IMR-90 (cell line): ENCODE results near the gene KCNK10. TPM values are rescaled to one million over a fixed set of nuclear protein-coding genes. Genes with fewer than 3 reads are reported as not detected.

ENCODE experiments used
- ATAC-seq: fragments of 200-7000 bp; cut with Tn5 transposase; 2 replicates; pipeline ENCODE4 v1.9.1; 2020; ENCODE audit warnings: low read depth, mild to moderate bottlenecking, moderate library complexity
- BruUV-seq: library from RNA; stranded (reverse); fragments of 400-500 nt; replicated peaks from 2 replicates; lab custom pipeline; 2021; lab: Mats Ljungman, UMichigan
- CTCF ChIA-PET: fragments of 300-600 bp; formaldehyde crosslinking; extraction: SDS; loops from one replicate; lab custom pipeline; 2021; ENCODE audit warnings: antibody characterized with exemption; lab: Yijun Ruan, JAX
- POLR2A ChIA-PET: fragments of 300-600 bp; sonication (Branson Sonifier 250); formaldehyde crosslinking; loops from one replicate; lab custom pipeline; 2022; ENCODE audit warnings: antibody characterized with exemption; ENCODE audit not compliant: unreplicated experiment; lab: Charles Lee
- DNase-seq: peaks from one replicate; pipeline ENCODE4 v3.0.0; 2013
- H2AFZ ChIP-seq: replicated peaks from 2 replicates; pipeline ENCODE3; 2013; ENCODE audit warnings: low read length, mild to moderate bottlenecking; ENCODE audit not compliant: poor library complexity
- H2AK5ac ChIP-seq: 2 replicates; pipeline ENCODE4 v1.6.1; 2013; ENCODE audit warnings: low read depth, low read length, inconsistent platforms
- H2AK9ac ChIP-seq: replicated peaks from 2 replicates; pipeline ENCODE3; 2013; ENCODE audit warnings: mild to moderate bottlenecking, low read depth, low read length, moderate library complexity; ENCODE audit not compliant: poor library complexity
- H2BK120ac ChIP-seq: 2 replicates; pipeline ENCODE4 v1.6.1; 2013; ENCODE audit warnings: low read depth, low read length, inconsistent platforms
- H2BK15ac ChIP-seq: 3 replicates; pipeline ENCODE4 v1.6.1; 2013; ENCODE audit warnings: low read depth, low read length, inconsistent platforms
- H2BK20ac ChIP-seq: 2 replicates; pipeline ENCODE4 v1.6.1; 2013; ENCODE audit warnings: low read depth, mild to moderate bottlenecking, inconsistent platforms, low read length, moderate library complexity
- H2BK5ac ChIP-seq: 2 replicates; pipeline ENCODE4 v1.6.1; 2013; ENCODE audit warnings: mild to moderate bottlenecking, low read depth, low read length, inconsistent platforms; ENCODE audit not compliant: poor library complexity, severe bottlenecking
- H3K14ac ChIP-seq: replicated peaks from 2 replicates; pipeline ENCODE4 v1.6.1; 2013; ENCODE audit warnings: low read depth, low read length, inconsistent platforms
- H3K18ac ChIP-seq: 2 replicates; pipeline ENCODE4 v1.6.1; 2013; ENCODE audit warnings: low read depth, low read length, control low read depth
- H3K23ac ChIP-seq: 2 replicates; pipeline ENCODE4 v1.6.1; 2013; ENCODE audit warnings: low read depth, low read length, inconsistent platforms
- H3K27ac ChIP-seq: 2 replicates; pipeline ENCODE4 v1.5.1; 2013; ENCODE audit warnings: mild to moderate bottlenecking, control low read depth, low read length; ENCODE audit not compliant: insufficient read depth
- H3K27me3 ChIP-seq: 2 replicates; pipeline ENCODE4 v1.6.1; 2013; ENCODE audit warnings: low read length; ENCODE audit not compliant: control insufficient read depth, insufficient read depth
- H3K36me3 ChIP-seq: 2 replicates; pipeline ENCODE4 v1.6.1; 2013; ENCODE audit warnings: low read length, mixed read lengths; ENCODE audit not compliant: control insufficient read depth, insufficient read depth
- H3K4ac ChIP-seq: 2 replicates; pipeline ENCODE4 v1.6.1; 2013; ENCODE audit warnings: low read depth, low read length, inconsistent platforms
- H3K4me1 ChIP-seq: 2 replicates; pipeline ENCODE4 v1.6.1; 2013; ENCODE audit warnings: low read length, mixed read lengths; ENCODE audit not compliant: control insufficient read depth, insufficient read depth
- H3K4me2 ChIP-seq: 2 replicates; pipeline ENCODE4 v1.6.1; 2013; ENCODE audit warnings: low read depth, mild to moderate bottlenecking, control low read depth, low read length, moderate library complexity
- H3K4me3 ChIP-seq: 2 replicates; pipeline ENCODE4 v1.5.1; 2013; ENCODE audit warnings: low read depth, mild to moderate bottlenecking, control low read depth, low read length, moderate library complexity; ENCODE audit not compliant: insufficient read depth
- H3K56ac ChIP-seq: 2 replicates; pipeline ENCODE4 v1.6.1; 2013; ENCODE audit warnings: low read length, inconsistent platforms; ENCODE audit not compliant: insufficient read depth; ENCODE audit errors: extremely low read depth
- H3K79me1 ChIP-seq, 2 experiments: 2 replicates each; pipeline ENCODE4 v1.6.1; 2013; ENCODE audit warnings: low read length in 2 of 2, inconsistent platforms in 1 of 2, low read depth in 1 of 2
- H3K9ac ChIP-seq: 2 replicates; pipeline ENCODE4 v1.6.1; 2013; ENCODE audit warnings: low read depth, low read length, control low read depth
- H3K9me1 ChIP-seq: 2 replicates; pipeline ENCODE4 v1.6.1; 2013; ENCODE audit warnings: low read length, inconsistent platforms; ENCODE audit not compliant: insufficient read depth
- H3K9me3 ChIP-seq: 2 replicates; pipeline ENCODE4 v1.6.1; 2013; ENCODE audit warnings: low read length; ENCODE audit not compliant: control insufficient read depth, insufficient read depth
- H4K20me1 ChIP-seq: 2 replicates; pipeline ENCODE4 v1.6.1; 2013; ENCODE audit warnings: low read length, inconsistent platforms; ENCODE audit not compliant: insufficient read depth
- H4K5ac ChIP-seq: 2 replicates; pipeline ENCODE4 v1.6.1; 2013; ENCODE audit warnings: mild to moderate bottlenecking, low read depth, low read length, control low read depth
- H4K8ac ChIP-seq, 2 experiments: 2 replicates each; pipeline ENCODE4 v1.6.1; 2013; ENCODE audit warnings: low read depth in 2 of 2, low read length in 2 of 2, control low read depth in 1 of 2, inconsistent platforms in 1 of 2
- H4K91ac ChIP-seq: 2 replicates; pipeline ENCODE4 v1.6.1; 2013; ENCODE audit warnings: low read depth, low read length, inconsistent platforms; ENCODE audit not compliant: insufficient read depth
- MXI1 ChIP-seq: IDR thresholded peaks from 2 replicates; pipeline ENCODE4 v1.6.1; 2012; ENCODE audit warnings: low read depth, mild to moderate bottlenecking, low read length, moderate library complexity, borderline replicate concordance
- POLR2A ChIP-seq: IDR thresholded peaks from 2 replicates; pipeline ENCODE4 v1.6.1; 2012; ENCODE audit warnings: mild to moderate bottlenecking, low read depth, low read length
- WGBS, 2 experiments: methylation state at CpG; one replicate each; pipeline versions ENCODE4 v1.1.5 to v1.1.7; 2013; ENCODE audit warnings: missing lambda C conversion rate in 2 of 2; ENCODE audit not compliant: insufficient read length in 1 of 2; ENCODE audit errors: extremely low coverage in 2 of 2; 5-methylcytosine and 5-hydroxymethylcytosine counted together
- dilution Hi-C: fragments of 300-500 bp; cut with HindIII; formaldehyde crosslinking; loops from one replicate; pipeline ENCODE4 v1.14.3; 2018; ENCODE audit warnings: low sequenced_read_pairs; ENCODE audit not compliant: unreplicated experiment
- in situ Hi-C: fragments of 300-500 bp; cut with MboI; formaldehyde crosslinking; loops from 3 replicates; pipeline ENCODE4 v1.14.3; 2019; ENCODE audit warnings: low sequenced_read_pairs, inconsistent platforms, mixed read lengths
- intact Hi-C: fragments of 100-400 bp; cut with micrococcal nuclease; formaldehyde crosslinking; loops from 2 replicates; pipeline ENCODE4 v1.10.0; 2022
- polyA plus RNA-seq, 3 experiments: library from polyadenylated mRNA; depleted of rRNA; stranded (reverse); fragments of >200 nt; gene quantifications; 2 replicates each; pipeline ENCODE4 v1.2.3, GENCODE V29; 2012; ENCODE audit warnings: low replicate concordance in 1 of 3
- total RNA-seq: library from RNA; depleted of rRNA; stranded (reverse); fragments of >200 nt; gene quantifications from 2 replicates; pipeline ENCODE4 v1.2.3, GENCODE V29; 2012
- TF ChIP-seq, protein P1 (sequence below): fragments of 150-350 bp; IDR thresholded peaks from 2 replicates; pipeline ENCODE4 v1.6.1; 2016; ENCODE audit warnings: low read depth, mild to moderate bottlenecking, low read length, moderate library complexity, borderline replicate concordance

The KCNK10 gene
- total and polyA plus RNA-seq, 2 of the 4 experiments (the other 2 are of a cell fraction), result not detected

DNA sequence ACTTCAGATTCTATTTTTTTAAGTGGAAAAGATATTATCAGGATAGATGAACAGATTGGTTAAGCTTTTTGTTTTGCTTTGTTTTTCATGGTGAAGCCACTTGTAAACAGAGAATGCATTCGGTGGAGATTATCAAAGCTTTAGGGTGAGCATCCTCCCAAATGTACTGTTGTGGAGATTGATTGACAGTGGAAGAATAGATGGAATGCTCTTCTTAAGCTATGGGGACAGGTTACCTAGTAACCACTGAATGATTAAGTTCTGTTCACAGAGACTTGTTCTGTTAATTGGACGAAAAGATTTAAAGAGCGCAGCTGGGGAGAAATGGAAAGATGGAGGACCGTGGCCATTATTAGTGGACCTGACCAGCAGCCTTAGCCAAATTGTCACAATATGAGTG is 40.6 kb upstream of the KCNK10 start:
- CTCF ChIA-PET, result no interaction called here
- Histone ChIP-seq H3K4me2 (no peak overlapping the region), H4K5ac (no peak overlapping the region), H4K8ac (no peak overlapping the region), H2AFZ (no peak overlapping the region), H2AK5ac (no peak overlapping the region), H3K23ac (no peak overlapping the region), H2BK20ac (no peak overlapping the region), H4K20me1 (no peaks in the 10 kb centered on the region), H3K27me3 (no peaks in the 10 kb centered on the region), H3K79me1 (no peaks in the 10 kb centered on the region), H3K36me3 (no peaks in the 10 kb centered on the region), H4K91ac (no peak overlapping the region), H3K14ac (no peak overlapping the region), H3K27ac (no peak overlapping the region), H2BK120ac (no peak overlapping the region), H3K4me1 (no peaks in the 10 kb centered on the region), H3K9me1 (no peaks in the 10 kb centered on the region), H3K18ac (no peak overlapping the region), H3K9ac (no peak overlapping the region), H3K4ac (no peak overlapping the region), H2AK9ac (no peak overlapping the region), H3K4me3 (no peak overlapping the region), H3K9me3 (no peaks in the 10 kb centered on the region), H2BK5ac (no peak overlapping the region), H3K56ac (no peak overlapping the region), H2BK15ac (no peak overlapping the region)
- TF ChIP-seq POLR2A, result no peak
- no peak for TF ChIP-seq MXI1
- TF ChIP-seq, protein P1, sequence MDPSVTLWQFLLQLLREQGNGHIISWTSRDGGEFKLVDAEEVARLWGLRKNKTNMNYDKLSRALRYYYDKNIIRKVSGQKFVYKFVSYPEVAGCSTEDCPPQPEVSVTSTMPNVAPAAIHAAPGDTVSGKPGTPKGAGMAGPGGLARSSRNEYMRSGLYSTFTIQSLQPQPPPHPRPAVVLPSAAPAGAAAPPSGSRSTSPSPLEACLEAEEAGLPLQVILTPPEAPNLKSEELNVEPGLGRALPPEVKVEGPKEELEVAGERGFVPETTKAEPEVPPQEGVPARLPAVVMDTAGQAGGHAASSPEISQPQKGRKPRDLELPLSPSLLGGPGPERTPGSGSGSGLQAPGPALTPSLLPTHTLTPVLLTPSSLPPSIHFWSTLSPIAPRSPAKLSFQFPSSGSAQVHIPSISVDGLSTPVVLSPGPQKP, result no peak
- no peak for ATAC-seq
- WGBS, 2 experiments, result 57% methylated on average over 1 of the region's 4 CpGs; no CpG with 5 or more reads in 1 of the 2 experiments
- no TSS peak for BruUV-seq
- intact Hi-C loops, result no loop called here
- in situ Hi-C loops, result no loop called here
- dilution Hi-C loops, result no loop called here
- no peak for DNase-seq
- POLR2A ChIA-PET, result no interaction called here
